Rectal smooth muscle tissue (tissue), 1 donor: ENCODE measurements around the gene MKX.

ENCODE experiments used
- H3K27ac ChIP-seq: one replicate; pipeline ENCODE4 v1.7.0; 2013; ENCODE audit warnings: low read depth, low read length, inconsistent platforms
- H3K27me3 ChIP-seq: one replicate; pipeline ENCODE4 v1.7.0; 2013; ENCODE audit warnings: low read length; ENCODE audit not compliant: control insufficient read depth, insufficient read depth
- H3K36me3 ChIP-seq: one replicate; pipeline ENCODE4 v1.7.0; 2013; ENCODE audit warnings: low read length; ENCODE audit not compliant: control insufficient read depth, insufficient read depth
- H3K4me1 ChIP-seq: one replicate; pipeline ENCODE4 v1.7.0; 2013; ENCODE audit warnings: low read length; ENCODE audit not compliant: control insufficient read depth, insufficient read depth
- H3K4me3 ChIP-seq: one replicate; pipeline ENCODE4 v1.7.0; 2013; ENCODE audit warnings: low read length
- H3K9ac ChIP-seq: one replicate; pipeline ENCODE4 v1.7.0; 2013; ENCODE audit warnings: low read length

Gene MKX

DNA sequence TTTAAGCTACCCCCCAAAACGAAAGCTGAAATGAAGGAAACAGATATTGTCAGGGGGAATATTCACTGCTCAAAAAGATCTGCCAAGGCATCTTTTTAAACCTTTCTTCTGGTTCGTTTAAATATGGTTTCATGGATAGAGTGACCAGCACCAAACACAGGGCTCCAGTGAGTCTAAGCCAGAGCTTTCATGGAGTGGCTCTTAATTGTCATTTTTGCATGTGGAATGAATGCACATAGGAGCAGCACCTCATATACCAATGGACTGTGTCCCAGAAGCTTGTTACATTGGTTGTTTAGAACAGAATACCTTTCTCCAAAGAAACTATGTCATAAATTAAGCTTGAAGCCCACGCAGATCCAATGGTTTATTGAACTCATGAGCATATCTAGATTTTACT is 17.3 kb downstream of the MKX start:
- Histone ChIP-seq H3K27me3 (no peaks in the 10 kb centered on the region), H3K27ac (no peak overlapping the region), H3K36me3 (no peaks in the 10 kb centered on the region), H3K4me3 (peak overlapping the region; percentile 8), H3K4me1 (no peaks in the 10 kb centered on the region), H3K9ac (no peak overlapping the region)

DNA sequence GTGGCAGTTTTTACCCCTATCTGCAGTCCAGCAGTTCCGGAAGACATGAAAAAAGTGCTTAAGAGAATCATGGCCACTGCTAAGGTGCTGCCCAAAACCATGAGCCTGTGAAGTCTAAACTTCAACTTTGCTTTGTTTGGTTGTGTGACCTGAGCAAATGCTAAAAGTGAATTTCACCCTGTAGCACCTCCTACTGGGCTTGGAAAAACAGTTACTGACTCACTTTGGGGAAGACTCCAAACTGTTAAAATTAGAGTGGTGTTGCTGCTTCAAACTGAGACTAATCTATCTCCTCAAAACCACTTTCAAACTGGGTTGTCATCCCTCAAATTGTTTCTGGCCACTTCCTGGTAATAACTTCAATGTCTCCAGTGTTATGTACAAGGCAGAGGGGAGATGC is 21.3 kb downstream of the MKX start:
- Histone ChIP-seq H3K4me1 (no peaks in the 10 kb centered on the region), H3K36me3 (no peaks in the 10 kb centered on the region), H3K27ac (no peak overlapping the region), H3K27me3 (no peaks in the 10 kb centered on the region), H3K9ac (no peak overlapping the region), H3K4me3 (no peak overlapping the region)

DNA sequence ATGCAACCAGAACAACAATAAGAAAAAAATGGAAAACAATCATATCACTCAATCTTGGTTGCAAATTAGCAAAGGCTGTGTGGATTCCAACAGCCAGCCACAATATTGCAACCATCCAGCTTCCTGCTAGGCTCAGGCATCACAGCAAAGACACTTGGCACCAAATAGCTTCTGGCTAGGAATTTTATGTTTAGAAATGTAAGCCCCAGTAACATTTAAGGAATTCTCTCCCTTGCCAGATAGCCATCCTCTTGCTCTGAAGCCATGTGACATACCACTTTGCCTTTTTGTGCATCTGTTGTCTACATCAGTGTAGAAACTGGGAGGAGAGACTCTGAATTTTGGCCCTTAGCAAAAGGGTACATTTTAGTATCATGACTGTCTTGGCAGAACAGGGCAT is 22.2 kb downstream of the MKX start:
- no peak overlapping the region for H3K27ac ChIP-seq
- no peaks in the 10 kb centered on the region for H3K36me3 ChIP-seq
- H3K4me3 ChIP-seq, result no peak overlapping the region
- no peaks in the 10 kb centered on the region for H3K4me1 ChIP-seq
- no peak overlapping the region for H3K9ac ChIP-seq
- no peaks in the 10 kb centered on the region for H3K27me3 ChIP-seq

DNA sequence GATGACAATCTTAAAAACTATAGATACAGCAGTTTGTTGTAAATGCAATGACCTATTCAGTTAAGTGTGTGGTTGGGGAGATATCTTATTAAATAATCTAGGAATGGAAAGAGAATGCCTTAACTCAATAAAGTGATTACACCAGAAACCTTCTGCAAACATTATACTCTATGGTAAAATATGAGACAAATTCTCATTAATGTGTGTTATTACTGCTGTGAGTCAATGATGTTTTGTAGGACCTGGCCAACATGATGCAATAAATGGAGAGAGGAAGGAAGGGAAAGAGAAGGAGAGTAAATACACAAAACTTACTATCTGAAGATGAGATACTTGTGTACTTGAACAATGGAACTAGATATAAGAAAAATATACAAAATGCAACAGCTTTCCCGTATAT is 25.1 kb downstream of the MKX start:
- no peak overlapping the region for H3K9ac ChIP-seq
- H3K4me3 ChIP-seq, result no peak overlapping the region
- no peaks in the 10 kb centered on the region for H3K36me3 ChIP-seq
- H3K4me1 ChIP-seq, result no peaks in the 10 kb centered on the region
- no peak overlapping the region for H3K27ac ChIP-seq
- no peaks in the 10 kb centered on the region for H3K27me3 ChIP-seq

DNA sequence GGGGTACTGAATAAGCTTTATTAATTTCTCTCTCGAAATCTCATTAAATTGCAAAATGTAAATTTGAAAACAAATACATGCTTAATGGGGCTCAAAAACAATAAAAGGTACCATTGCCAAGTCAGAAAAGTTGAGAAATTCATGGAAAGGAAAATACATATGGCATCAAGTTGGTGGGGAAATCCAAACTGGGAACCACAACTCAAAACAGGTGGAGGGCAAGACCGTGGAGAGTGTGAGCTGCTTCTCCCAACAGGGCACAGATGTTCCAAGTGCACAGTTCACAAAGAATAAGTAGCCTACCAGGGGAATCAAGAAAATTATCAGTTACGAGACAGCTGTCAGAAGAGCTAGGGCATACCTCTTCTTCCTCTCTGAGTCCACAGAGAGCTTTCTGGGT is 26.6 kb downstream of the MKX start:
- H3K27ac ChIP-seq, result no peak overlapping the region

DNA sequence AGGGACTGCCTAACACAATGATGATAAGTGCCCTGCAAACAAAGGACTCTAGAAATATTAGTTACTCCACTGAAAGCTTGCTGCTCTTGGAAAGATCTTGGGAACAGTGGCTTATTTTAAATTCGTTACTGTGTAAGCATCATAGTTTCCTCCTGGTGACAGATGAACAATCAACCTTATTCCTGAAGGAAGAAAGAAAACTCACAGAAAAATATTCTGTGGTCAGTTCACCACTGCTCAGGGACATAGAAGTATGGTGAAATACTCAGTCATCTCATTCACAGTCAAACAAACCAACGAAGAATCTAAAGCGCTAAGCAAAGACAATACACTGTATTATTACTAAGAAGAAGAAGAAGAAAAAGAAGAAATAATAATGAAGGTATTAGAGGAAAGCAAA is 27.8 kb downstream of the MKX start:
- Histone ChIP-seq H3K4me3 (no peak overlapping the region), H3K36me3 (no peaks in the 10 kb centered on the region), H3K9ac (no peak overlapping the region), H3K27ac (no peak overlapping the region), H3K27me3 (no peaks in the 10 kb centered on the region), H3K4me1 (no peaks in the 10 kb centered on the region)

More for the DNA sequence above, 26.6 kb downstream of the MKX start:
- H3K36me3 ChIP-seq, result no peaks in the 10 kb centered on the region
- H3K9ac ChIP-seq, result no peak overlapping the region
- H3K27me3 ChIP-seq, result no peaks in the 10 kb centered on the region
- no peak overlapping the region for H3K4me3 ChIP-seq
- no peaks in the 10 kb centered on the region for H3K4me1 ChIP-seq

DNA sequence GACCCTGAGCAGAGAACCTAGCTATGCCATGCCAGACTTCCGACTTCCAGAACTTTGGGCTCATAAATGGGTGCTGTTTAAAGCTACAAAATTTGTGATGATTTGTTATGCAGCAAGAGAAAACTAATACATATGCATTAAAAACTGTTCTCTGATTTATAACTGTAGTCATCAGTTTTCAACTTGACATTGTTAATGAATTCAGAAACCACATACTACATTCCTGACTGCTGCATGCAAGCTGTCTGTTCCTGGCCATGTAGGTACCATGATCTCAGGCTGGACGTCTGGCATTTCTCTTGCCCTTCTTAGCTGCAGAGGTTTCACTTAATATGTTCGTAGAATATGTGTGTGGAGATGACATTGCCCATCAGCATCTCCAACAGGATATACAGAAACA is 28.4 kb downstream of the MKX start:
- Histone ChIP-seq H3K27ac (no peak overlapping the region), H3K4me1 (no peaks in the 10 kb centered on the region), H3K36me3 (no peaks in the 10 kb centered on the region), H3K27me3 (no peaks in the 10 kb centered on the region), H3K4me3 (no peak overlapping the region), H3K9ac (no peak overlapping the region)

DNA sequence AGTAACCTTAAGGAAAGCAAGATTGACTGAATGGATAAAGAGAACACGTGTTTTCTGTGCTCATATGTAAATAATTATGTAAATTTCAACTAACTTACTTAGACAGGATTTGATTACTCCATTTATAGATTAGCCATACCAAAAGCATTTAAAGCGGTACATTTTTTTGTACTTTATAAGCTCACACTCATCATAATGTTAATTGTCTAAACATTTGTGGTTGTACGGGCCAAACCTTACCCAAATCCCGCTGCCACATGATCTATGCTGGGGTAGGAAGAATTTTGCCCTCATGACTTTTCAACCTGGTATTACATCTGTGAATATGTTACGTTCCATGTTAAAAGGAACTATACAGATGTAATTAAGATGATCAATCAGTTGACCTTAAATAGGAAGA is 29.1 kb downstream of the MKX start:
- Histone ChIP-seq H3K36me3 (no peaks in the 10 kb centered on the region), H3K4me3 (no peak overlapping the region), H3K4me1 (no peaks in the 10 kb centered on the region), H3K9ac (no peak overlapping the region), H3K27ac (no peak overlapping the region), H3K27me3 (no peaks in the 10 kb centered on the region)

DNA sequence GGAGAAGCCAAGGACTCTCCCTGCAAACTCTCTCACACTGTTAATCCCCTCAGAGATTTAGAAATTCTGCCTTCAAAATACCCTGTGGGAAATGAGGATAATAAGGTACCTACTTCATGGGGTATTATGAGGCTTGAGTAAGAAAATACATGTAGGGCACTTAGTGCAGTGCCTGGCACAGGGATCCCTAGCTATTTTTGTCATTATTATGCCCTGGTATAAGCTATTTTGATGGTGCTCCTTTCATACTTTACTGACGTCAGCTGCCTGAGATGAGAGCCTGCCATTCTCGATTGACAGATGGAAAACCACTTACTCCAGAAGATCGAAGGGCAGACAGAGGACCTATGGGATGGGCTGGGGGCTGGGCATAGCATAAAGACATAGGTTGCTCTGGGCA is 30.1 kb downstream of the MKX start:
- no peaks in the 10 kb centered on the region for H3K27me3 ChIP-seq
- H3K27ac ChIP-seq, result no peak overlapping the region
- H3K9ac ChIP-seq, result no peak overlapping the region
- no peaks in the 10 kb centered on the region for H3K4me1 ChIP-seq
- no peaks in the 10 kb centered on the region for H3K36me3 ChIP-seq
- H3K4me3 ChIP-seq, result no peak overlapping the region

DNA sequence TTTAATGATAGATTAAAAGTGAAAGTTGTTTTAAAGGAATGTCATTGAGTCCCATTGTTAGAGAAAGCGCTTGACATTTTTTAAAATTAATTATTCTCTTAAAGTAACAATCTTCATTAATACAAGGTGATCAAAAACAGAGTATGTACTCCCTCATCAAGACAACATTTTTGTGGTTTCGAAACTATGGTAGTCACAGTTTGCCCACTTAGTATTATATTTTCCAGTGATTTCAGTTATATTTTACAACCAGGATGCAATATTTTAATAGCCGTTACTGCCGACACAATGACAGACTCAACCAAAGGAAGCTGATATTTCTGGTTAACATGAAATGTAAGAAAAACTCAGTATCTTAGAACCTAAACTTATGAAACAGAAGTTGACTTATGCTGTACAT is 31.3 kb downstream of the MKX start:
- Histone ChIP-seq H3K27me3 (no peaks in the 10 kb centered on the region), H3K4me3 (no peak overlapping the region), H3K9ac (no peak overlapping the region), H3K36me3 (no peaks in the 10 kb centered on the region), H3K4me1 (no peaks in the 10 kb centered on the region), H3K27ac (no peak overlapping the region)

DNA sequence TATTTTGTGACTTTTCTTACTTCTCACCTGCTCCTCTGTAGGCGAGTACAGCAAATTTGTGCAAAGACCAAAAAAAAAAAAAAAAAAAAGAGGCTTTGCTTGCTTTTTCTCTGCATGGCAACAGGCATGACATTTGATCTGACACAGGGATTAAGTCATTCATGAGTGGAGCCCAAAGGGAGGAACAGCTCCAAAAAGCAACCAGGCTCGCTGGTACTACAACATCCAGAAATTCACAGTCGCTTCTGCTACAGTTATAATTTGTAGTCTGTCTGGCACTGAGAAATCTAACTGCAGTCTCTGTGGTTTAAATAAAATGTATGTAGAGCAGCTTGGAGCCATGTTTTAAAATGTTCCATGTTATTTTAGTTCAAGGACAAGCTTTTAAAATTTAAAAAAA is 31.7 kb downstream of the MKX start:
- H3K4me3 ChIP-seq, result no peak overlapping the region
- H3K27ac ChIP-seq, result no peak overlapping the region
- no peaks in the 10 kb centered on the region for H3K27me3 ChIP-seq
- H3K9ac ChIP-seq, result no peak overlapping the region
- no peaks in the 10 kb centered on the region for H3K36me3 ChIP-seq
- no peaks in the 10 kb centered on the region for H3K4me1 ChIP-seq

DNA sequence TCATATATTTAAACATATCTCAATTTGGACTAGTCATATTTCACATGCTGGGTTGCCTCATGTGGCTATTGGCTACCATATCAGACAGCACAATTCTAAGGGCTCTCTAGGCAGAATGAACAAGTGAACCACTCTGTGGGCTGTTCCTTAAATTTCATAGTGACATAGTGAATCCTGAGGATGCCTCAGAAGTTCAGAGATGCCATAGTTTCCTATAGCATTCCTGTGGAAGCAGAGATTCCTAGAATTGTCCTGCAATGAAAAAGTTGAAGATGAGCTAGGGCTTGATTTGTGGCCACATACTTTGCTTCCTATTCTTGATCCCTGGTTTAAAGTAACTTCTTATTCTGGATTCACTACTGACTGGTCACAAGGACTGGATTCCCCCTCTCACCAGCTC is 35.6 kb downstream of the MKX start:
- no peaks in the 10 kb centered on the region for H3K36me3 ChIP-seq
- no peaks in the 10 kb centered on the region for H3K27me3 ChIP-seq
- no peak overlapping the region for H3K9ac ChIP-seq
- no peak overlapping the region for H3K4me3 ChIP-seq
- H3K4me1 ChIP-seq, result no peaks in the 10 kb centered on the region
- no peak overlapping the region for H3K27ac ChIP-seq

DNA sequence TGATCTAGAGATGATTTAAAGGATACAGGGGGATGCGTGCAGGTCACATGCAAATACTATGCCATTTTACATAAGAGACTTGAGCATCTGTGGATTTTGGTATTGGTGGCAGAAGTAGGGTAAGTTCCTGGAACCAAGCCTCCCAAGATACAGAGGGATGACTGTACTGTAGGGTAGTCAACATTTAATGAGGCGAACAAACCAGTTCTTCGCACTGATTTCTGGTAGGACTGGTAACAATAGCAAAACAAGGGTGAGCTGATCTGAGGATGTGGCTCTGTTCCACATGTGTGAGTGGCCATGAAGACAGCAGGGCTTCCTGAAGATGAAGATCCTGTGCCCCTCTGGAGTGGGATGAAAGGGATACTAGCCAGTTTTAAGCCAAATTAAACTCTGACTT is 36.3 kb downstream of the MKX start:
- Histone ChIP-seq H3K4me1 (no peaks in the 10 kb centered on the region), H3K9ac (no peak overlapping the region)

More for the DNA sequence above, 36.3 kb downstream of the MKX start:
- H3K27me3 ChIP-seq, result no peaks in the 10 kb centered on the region
- no peaks in the 10 kb centered on the region for H3K36me3 ChIP-seq
- no peak overlapping the region for H3K27ac ChIP-seq
- H3K4me3 ChIP-seq, result no peak overlapping the region
